Measurements from ENCODE around the gene TJAP1. TPM values are rescaled to one million over a fixed set of nuclear protein-coding genes. Genes with fewer than 3 reads are reported as not detected.

The TJAP1 gene
- total RNA-seq, 6 experiments from 2014 or later = 27.0 to 34.3 (median 30.2) TPM

GRCh38 chr6:43541774-43542471 lies 64.6 kb downstream of the TJAP1 start:
- Mint-ChIP-seq H3K4me1 (ENCODE audit: low read depth) (no peaks in the 10 kb centered on the region), H3K36me3 (ENCODE audit: low read depth) (peaks cover 36% of the 10 kb centered on the region), H3K27ac (no peak overlapping the region), H3K4me3 (no peak overlapping the region), H3K9me3 (no peaks in the 10 kb centered on the region), H3K27me3 (ENCODE audit: insufficient read depth) (no peaks in the 10 kb centered on the region; the same call in 1 of the 2 replicates)
- no peak for TF ChIP-seq CTCF (IDR thresholded peaks at IDR 0.05)
- no peak for DNase-seq

GRCh38 chr6:43544461-43544860 lies 67.1 kb downstream of the TJAP1 start:
- Mint-ChIP-seq H3K27ac (no peak overlapping the region), H3K4me1 (ENCODE audit: low read depth) (no peaks in the 10 kb centered on the region), H3K36me3 (ENCODE audit: low read depth) (peaks cover 35% of the 10 kb centered on the region), H3K9me3 (no peaks in the 10 kb centered on the region), H3K4me3 (no peak overlapping the region), H3K27me3 (ENCODE audit: insufficient read depth) (no peaks in the 10 kb centered on the region; the same call in none of the 2 replicates)
- no peak for DNase-seq
- TF ChIP-seq CTCF (IDR thresholded peaks at IDR 0.05) = no peak

GRCh38 chr6:43547222-43547621 lies 69.9 kb downstream of the TJAP1 start:
- Mint-ChIP-seq H3K27me3 (ENCODE audit: insufficient read depth) (no peaks in the 10 kb centered on the region; the same call in none of the 2 replicates), H3K4me3 (no peak overlapping the region), H3K9me3 (no peaks in the 10 kb centered on the region), H3K4me1 (ENCODE audit: low read depth) (no peaks in the 10 kb centered on the region), H3K36me3 (ENCODE audit: low read depth) (peaks cover 38% of the 10 kb centered on the region), H3K27ac (no peak overlapping the region)
- TF ChIP-seq CTCF (IDR thresholded peaks at IDR 0.05) = no peak
- no peak for DNase-seq

Small RNA genes within 50 kb of the gene (microRNA-seq; reads per million reads assigned to microRNA genes)
- gene MIR6780B = not detected

Other genes with a start within 250 kb of the TJAP1 start
- gene DNPH1, start 248.1 kb upstream of the TJAP1 start, total RNA-seq (2021; fragmentation: NEBNext Ultra II Directional; extraction: Animal tissue kit (Norgen Biotek cat#: 25700)) = 10 to 100 TPM; 38.3 to 56.3 (median 49.1) TPM
- not detected for gene TTBK1, start 234.1 kb upstream of the TJAP1 start, total RNA-seq (2021; fragmentation: NEBNext Ultra II Directional; extraction: Animal tissue kit (Norgen Biotek cat#: 25700))
- gene SLC22A7, start 179.3 kb upstream of the TJAP1 start, total RNA-seq (2021; fragmentation: NEBNext Ultra II Directional; extraction: Animal tissue kit (Norgen Biotek cat#: 25700)) = not detected
- not detected for gene CRIP3, start 168.7 kb upstream of the TJAP1 start, total RNA-seq (2021; fragmentation: NEBNext Ultra II Directional; extraction: Animal tissue kit (Norgen Biotek cat#: 25700))
- 10 to 100 TPM; 11.1 to 13.3 (median 11.8) TPM for gene ZNF318, start 107.9 kb upstream of the TJAP1 start, total RNA-seq (2021; fragmentation: NEBNext Ultra II Directional; extraction: Animal tissue kit (Norgen Biotek cat#: 25700))
- gene ABCC10, start 50.0 kb upstream of the TJAP1 start, total RNA-seq (2021; fragmentation: NEBNext Ultra II Directional; extraction: Animal tissue kit (Norgen Biotek cat#: 25700)) = 10 to 100 TPM; 26.2 to 41.6 (median 30.3) TPM
- gene DLK2, start 22.0 kb upstream of the TJAP1 start, total RNA-seq (2021; fragmentation: NEBNext Ultra II Directional; extraction: Animal tissue kit (Norgen Biotek cat#: 25700)) = 1 to 10 TPM; 1.8 to 2.9 (median 2.2) TPM
- 1 to 10 TPM in 2 of 6 experiments, under 1 TPM in 4; 0.75 to 1.7 (median 0.90) TPM for gene LRRC73, start 32.8 kb downstream of the TJAP1 start, total RNA-seq (2021; fragmentation: NEBNext Ultra II Directional; extraction: Animal tissue kit (Norgen Biotek cat#: 25700))
- gene YIPF3, start 39.4 kb downstream of the TJAP1 start, total RNA-seq (2021; fragmentation: NEBNext Ultra II Directional; extraction: Animal tissue kit (Norgen Biotek cat#: 25700)) = 100 to 1,000 TPM; 147 to 176 (median 158) TPM
- gene POLR1C, start 39.5 kb downstream of the TJAP1 start, total RNA-seq (2021; fragmentation: NEBNext Ultra II Directional; extraction: Animal tissue kit (Norgen Biotek cat#: 25700)) = 10 to 100 TPM; 43.5 to 66.9 (median 53.8) TPM
- 10 to 100 TPM; 30.5 to 41.1 (median 35.6) TPM for gene XPO5, start 98.5 kb downstream of the TJAP1 start, total RNA-seq (2021; fragmentation: NEBNext Ultra II Directional; extraction: Animal tissue kit (Norgen Biotek cat#: 25700))
- gene POLH, start 98.6 kb downstream of the TJAP1 start, total RNA-seq (2021; fragmentation: NEBNext Ultra II Directional; extraction: Animal tissue kit (Norgen Biotek cat#: 25700)) = 10 to 100 TPM; 31.4 to 39.8 (median 37.3) TPM
- gene GTPBP2, start 151.7 kb downstream of the TJAP1 start, total RNA-seq (2021; fragmentation: NEBNext Ultra II Directional; extraction: Animal tissue kit (Norgen Biotek cat#: 25700)) = 10 to 100 TPM; 35.6 to 47.7 (median 41.0) TPM
- gene MAD2L1BP, start 158.3 kb downstream of the TJAP1 start, total RNA-seq (2021; fragmentation: NEBNext Ultra II Directional; extraction: Animal tissue kit (Norgen Biotek cat#: 25700)) = 10 to 100 TPM; 23.6 to 26.7 (median 26.4) TPM
- under 1 TPM in 5 of 6 experiments, not detected in 1; 0.09 to 0.60 (median 0.30) TPM for gene RSPH9, start 167.5 kb downstream of the TJAP1 start, total RNA-seq (2021; fragmentation: NEBNext Ultra II Directional; extraction: Animal tissue kit (Norgen Biotek cat#: 25700))
- 10 to 100 TPM; 34.3 to 42.8 (median 38.3) TPM for gene MRPS18A, start 210.2 kb downstream of the TJAP1 start, total RNA-seq (2021; fragmentation: NEBNext Ultra II Directional; extraction: Animal tissue kit (Norgen Biotek cat#: 25700))

Measured in HFFc6 (cell line).